ENCODE results near the gene COMMD1.
"Not testable (repeated sequence)": the region's sequence is repeated elsewhere in the genome, so short reads cannot be mapped to it uniquely, and the experiment has no call there.

Gene COMMD1
- total RNA-seq, result 9.3 to 12.0 (median 10.3) reads per million in 4 donors

- peak; percentile 59 to 84 (median 69) for DNase-seq
Measured at GRCh38 chr2:61905372-61906185, at the start of gene COMMD1. TSS of gene COMMD1 (plus strand) at chr2:61905674. CDS start at chr2:61905679, 5 bp downstream.

- no peak for DNase-seq
Measured at GRCh38 chr2:61857224-61857623, 48.2 kb upstream of the COMMD1 start.

- DNase-seq, result no peak
Measured at GRCh38 chr2:61862085-61862484, 43.4 kb upstream of the COMMD1 start.

GRCh38 chr2:61866482-61867089 is 38.9 kb upstream of the COMMD1 start:
- not testable (repeated sequence) for DNase-seq

- no peak for DNase-seq
Measured at GRCh38 chr2:61876400-61876799, 29.1 kb upstream of the COMMD1 start.

- DNase-seq, result no peak
Measured at GRCh38 chr2:61877571-61878245, 27.8 kb upstream of the COMMD1 start.

GRCh38 chr2:61878761-61879160 is 26.7 kb upstream of the COMMD1 start:
- no peak for DNase-seq

- not testable (repeated sequence) for DNase-seq
Measured at GRCh38 chr2:61879351-61879750, 26.1 kb upstream of the COMMD1 start.

GRCh38 chr2:61882850-61883249 is 22.6 kb upstream of the COMMD1 start:
- no peak for DNase-seq

GRCh38 chr2:61885896-61886603 is 19.4 kb upstream of the COMMD1 start:
- DNase-seq, result no peak

- DNase-seq, result peak in 1 of 5 donors; percentile 21
Measured at GRCh38 chr2:61887717-61888266, 17.7 kb upstream of the COMMD1 start.

GRCh38 chr2:61888267-61889055 is 17.0 kb upstream of the COMMD1 start, which contains the start of gene CCT4:
TSS of gene CCT4 (minus strand) at chr2:61888656. CDS start at chr2:61888507, 149 bp downstream.
- peak; percentile 75 to 92 (median 83) for DNase-seq

GRCh38 chr2:61898810-61899209 is 6.7 kb upstream of the COMMD1 start:
- no peak for DNase-seq

GRCh38 chr2:61900281-61900680 is 5.2 kb upstream of the COMMD1 start:
- no peak for DNase-seq

- DNase-seq, result no peak
Measured at GRCh38 chr2:61906186-61906470, 654 bp downstream of the COMMD1 start.

- DNase-seq, result no peak
Measured at GRCh38 chr2:61909116-61909515, 3.6 kb downstream of the COMMD1 start.

- no peak for DNase-seq
Measured at GRCh38 chr2:61910603-61911002, 5.1 kb downstream of the COMMD1 start.

GRCh38 chr2:61911510-61911909 is 6.0 kb downstream of the COMMD1 start:
- DNase-seq, result no peak

- not testable (repeated sequence) for DNase-seq
Measured at GRCh38 chr2:61914794-61915193, 9.3 kb downstream of the COMMD1 start.

GRCh38 chr2:61920548-61920947 is 15.1 kb downstream of the COMMD1 start:
- no peak for DNase-seq

- no peak for DNase-seq
Measured at GRCh38 chr2:61922714-61923113, 17.2 kb downstream of the COMMD1 start.

Data from T-helper 1 cell (primary cell).